Measurements from ENCODE around the gene FBXL17. TPM values are rescaled to one million over a fixed set of nuclear protein-coding genes. Genes with fewer than 3 reads are reported as not detected.

Gene FBXL17
- total and polyA plus RNA-seq, 2 of the 13 experiments (the other 11 are each of a cell fraction or from before 2014, with no cell fraction given), result 3.0 to 7.9 TPM

GRCh38 chr5:108249095-108249784, 132.7 kb downstream of the FBXL17 start:
- H3K27ac ChIP-seq (ENCODE audit: extremely low read length, insufficient read depth, low read length), result no peak overlapping the region
- 94% methylated on average over 7 of the region's 7 CpGs for WGBS (ENCODE audit: low lambda C conversion rate)
- in situ Hi-C loops (cut with HindIII; ENCODE audit: extremely low pct_ligation_motif_present, low pct_unique_long_range_greater_than_20kb), result no loop called here
- H3K9ac ChIP-seq (ENCODE audit: insufficient read depth, low read depth, low read length), result no peak overlapping the region
- H3K4me1 ChIP-seq (ENCODE audit: insufficient read depth, low read length), result no peaks in the 10 kb centered on the region
- ChIA-PET POLR2A (no interaction called here), CTCF (ENCODE audit: low intra/inter-chr PET ratio, low total read pairs) (no interaction called here)
- no peaks in the 10 kb centered on the region for H3K27me3 ChIP-seq (ENCODE audit: control insufficient read depth in 1 of 2, insufficient read depth in 2 of 2, low read length in 2 of 2)
- ATAC-seq, result no peak
- H3K36me3 ChIP-seq (replicated peaks in 1 of 2; ENCODE audit: control insufficient read depth in 1 of 2, insufficient read depth in 2 of 2, low read length in 2 of 2), result no peaks in the 10 kb centered on the region
- no peaks in the 10 kb centered on the region for H3K9me3 ChIP-seq (ENCODE audit: low read length)
- H3K4me2 ChIP-seq (ENCODE audit: low read depth, low read length), result no peak overlapping the region
- H4K20me1 ChIP-seq (ENCODE audit: insufficient read depth, low read length), result no peaks in the 10 kb centered on the region
- intact Hi-C loops (cut with micrococcal nuclease; ENCODE audit: unreplicated experiment), result no loop called here
- no peaks in the 10 kb centered on the region for H3K79me2 ChIP-seq (ENCODE audit: insufficient read depth, low read length)
- no TSS peak for BruUV-seq (replicated peaks)
- H3K4me3 ChIP-seq (replicated peaks in 1 of 3; ENCODE audit: insufficient read depth in 1 of 3, low read depth in 2 of 3, low read length in 3 of 3), result no peak overlapping the region
- FAIRE-seq, result no peak
- H2AFZ ChIP-seq (ENCODE audit: low read length), result no peak overlapping the region
- DNase-seq (ENCODE audit: low spot score), result no peak
- TF ChIP-seq KDM4B (CRISPR knock-in tag; IDR thresholded peaks at IDR 0.05), result no peak
- no peak for TF ChIP-seq DR1 (CRISPR knock-in tag; IDR thresholded peaks at IDR 0.05)
- TF ChIP-seq ZFP82 (CRISPR knock-in tag; IDR thresholded peaks at IDR 0.05; ENCODE audit: borderline replicate concordance), result no peak
- no peak for TF ChIP-seq ZNF343 (CRISPR knock-in tag; IDR thresholded peaks at IDR 0.05)
- no peak for TF ChIP-seq MEF2D (CRISPR knock-in tag; IDR thresholded peaks at IDR 0.05)
- TF ChIP-seq AHR (CRISPR knock-in tag; IDR thresholded peaks at IDR 0.05), result no peak
- TF ChIP-seq ZNF687 (CRISPR knock-in tag; IDR thresholded peaks at IDR 0.05), result no peak
- no peak for TF ChIP-seq FOXM1 (CRISPR knock-in tag; IDR thresholded peaks at IDR 0.05)
- no peak for TF ChIP-seq ATF2 (CRISPR knock-in tag; IDR thresholded peaks at IDR 0.05)
- no peak for TF ChIP-seq ZNF850 (CRISPR knock-in tag; conservative IDR thresholded peaks at IDR 0.05)
- TF ChIP-seq ZNF382 (CRISPR knock-in tag; IDR thresholded peaks at IDR 0.05; ENCODE audit: borderline replicate concordance), result no peak
- no peak for TF ChIP-seq MBNL3 (CRISPR knock-in tag; conservative IDR thresholded peaks at IDR 0.05)
- TF ChIP-seq SUZ12 (IDR thresholded peaks at IDR 0.05; ENCODE audit: low read depth, low read length), result no peak
- TF ChIP-seq ETV5 (CRISPR knock-in tag; IDR thresholded peaks at IDR 0.05; ENCODE audit: borderline replicate concordance), result no peak
- TF ChIP-seq GRHL1 (CRISPR knock-in tag; conservative IDR thresholded peaks at IDR 0.05), result no peak
- no peak for TF ChIP-seq THYN1 (CRISPR knock-in tag; IDR thresholded peaks at IDR 0.05; ENCODE audit: borderline replicate concordance, low read depth)
- no peak for TF ChIP-seq ZEB1 (IDR thresholded peaks at IDR 0.05; ENCODE audit: insufficient replicate concordance, low read depth)
